GM19043 (cell line): ENCODE results near the gene TACR1.
"Not testable (repeated sequence)": the region's sequence is repeated elsewhere in the genome, so short reads cannot be mapped to it uniquely, and the experiment has no call there.

Experiments used
- ATAC-seq: cut with Tn5 transposase; IDR thresholded peaks from one replicate; pipeline ENCODE4 v1.9.1; 2021; ENCODE audit warnings: low read depth; ENCODE audit not compliant: unreplicated experiment

The TACR1 gene

DNA sequence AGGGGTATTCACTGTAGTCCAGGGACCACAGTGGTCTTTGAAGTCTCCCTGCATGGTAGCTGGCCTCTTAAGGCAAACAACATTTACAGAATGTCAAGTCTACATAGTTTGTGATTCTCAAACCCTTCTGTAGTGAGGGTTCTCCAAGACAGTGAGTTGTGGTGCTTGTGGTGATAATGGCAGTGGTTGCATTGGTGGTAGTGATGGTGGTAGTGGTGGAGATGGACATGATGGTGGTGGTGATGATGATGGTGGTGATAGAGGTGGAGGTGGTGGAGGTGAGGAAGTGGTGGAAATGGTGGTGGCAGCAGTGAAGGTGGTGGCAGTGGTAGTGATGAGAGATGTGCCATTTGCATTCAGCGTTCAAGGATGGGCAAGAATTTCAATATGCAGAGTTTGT lies 104.9 kb downstream of the TACR1 start:
- no peak for ATAC-seq

DNA sequence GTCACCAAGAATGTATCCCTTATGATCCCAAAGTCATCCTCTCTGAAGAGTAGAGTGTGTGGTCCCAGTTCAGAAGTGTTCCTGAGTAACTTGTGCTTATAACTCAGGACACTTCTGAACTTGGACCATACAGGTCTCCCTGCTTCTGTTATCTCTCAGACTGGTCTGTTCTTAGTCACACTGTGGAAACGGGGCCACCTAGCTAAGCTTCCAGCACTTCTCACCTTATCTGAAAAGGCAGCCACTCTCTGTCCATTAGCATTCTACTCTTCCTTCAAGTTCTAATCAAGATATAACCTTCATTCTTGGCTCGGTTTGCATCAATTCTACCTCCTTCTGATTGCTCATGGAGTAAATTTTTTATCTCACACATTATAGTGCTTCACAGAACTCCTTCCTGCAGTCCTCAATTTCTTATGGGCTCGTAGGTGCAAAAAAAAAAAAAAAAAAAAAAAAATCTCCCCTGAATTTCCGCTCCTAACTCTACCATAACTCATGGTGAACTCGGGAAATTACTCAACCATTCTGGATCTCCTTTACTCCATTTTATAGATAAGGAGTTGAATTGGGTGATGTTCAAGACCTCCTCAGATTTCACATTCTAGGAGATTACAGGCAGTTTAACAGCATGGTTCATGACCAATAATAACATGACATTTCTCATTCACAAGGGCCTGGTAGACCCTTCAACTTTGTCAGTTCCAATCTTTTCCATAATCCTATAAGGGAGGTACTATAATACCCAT lies 108.4 kb downstream of the TACR1 start:
- no peak for ATAC-seq

DNA sequence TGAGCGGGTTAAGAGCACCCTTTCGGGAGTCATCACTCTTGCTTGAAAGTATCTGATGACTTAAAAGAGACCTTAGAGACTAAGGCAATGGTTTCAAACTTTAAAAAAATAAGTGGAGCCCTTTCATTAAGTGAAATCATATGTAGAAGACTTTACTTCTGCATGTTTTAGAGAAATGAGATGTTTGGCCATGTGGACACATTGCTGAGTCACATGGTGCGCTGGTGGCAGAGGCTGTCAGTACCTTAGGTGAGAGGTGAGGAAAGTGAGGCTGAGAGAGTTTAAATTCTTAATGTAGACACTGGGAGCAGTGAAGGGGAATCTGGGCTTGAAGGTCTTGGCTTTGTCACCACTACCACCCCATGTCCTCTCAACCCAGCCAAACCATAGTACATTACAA lies 109.8 kb downstream of the TACR1 start:
- ATAC-seq = no peak

DNA sequence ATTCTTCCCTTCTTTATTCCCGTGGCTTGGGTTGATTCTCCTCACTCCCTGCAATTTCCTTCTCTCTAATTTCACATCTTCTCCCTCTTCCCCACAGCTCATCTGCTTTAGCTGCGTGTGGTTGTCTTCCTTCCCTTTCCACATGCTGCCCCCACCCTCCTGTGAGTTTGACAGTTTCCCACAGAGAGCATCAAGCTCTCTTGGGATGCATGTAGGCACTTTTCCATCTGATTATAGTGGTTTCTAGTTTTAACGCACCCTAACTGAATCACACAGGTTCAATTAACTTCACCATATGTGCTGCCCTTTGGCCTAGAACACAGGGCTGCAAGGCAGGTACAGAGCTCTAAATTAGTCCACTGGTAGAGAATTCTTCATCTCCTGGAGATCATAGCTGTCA lies 110.5 kb downstream of the TACR1 start:
- no peak for ATAC-seq

DNA sequence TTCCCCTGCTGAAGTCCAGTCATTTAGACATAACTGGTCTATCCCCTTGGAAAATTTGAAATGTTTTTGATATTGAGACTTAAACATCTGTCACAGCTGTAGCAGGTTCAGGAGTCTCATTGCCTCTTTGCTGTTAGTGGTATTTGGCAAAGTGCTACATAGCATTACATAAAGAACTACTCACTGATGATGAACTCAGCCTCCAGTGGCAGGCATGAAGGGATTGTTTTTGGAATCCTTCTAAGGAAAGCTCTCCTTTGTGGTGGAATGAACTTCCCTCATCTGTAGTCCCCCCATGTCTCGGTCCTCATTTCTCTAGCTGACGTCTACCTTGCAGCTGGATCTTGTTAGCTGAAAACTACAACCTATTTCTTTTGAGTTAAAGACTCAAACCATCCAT lies 111.6 kb downstream of the TACR1 start:
- no peak for ATAC-seq

DNA sequence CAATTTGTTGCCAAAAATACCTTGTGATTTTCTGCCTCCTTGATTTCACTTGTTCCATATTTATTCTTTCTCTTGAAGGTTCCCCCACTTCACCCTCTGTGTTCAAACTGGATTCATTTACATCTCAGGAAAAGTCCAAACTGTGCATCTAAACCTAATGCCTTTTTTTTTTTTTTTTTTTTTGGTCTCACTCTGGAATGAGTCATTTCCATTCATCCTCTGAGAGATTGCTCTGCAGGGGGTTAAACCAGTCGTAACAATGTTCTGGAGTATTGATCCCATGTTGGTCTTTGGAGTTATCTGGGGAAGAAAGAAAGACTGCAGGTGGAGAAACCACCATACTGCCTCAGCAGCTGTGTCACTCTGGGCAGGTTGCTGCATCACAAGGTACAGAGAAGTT lies 119.7 kb downstream of the TACR1 start:
- ATAC-seq = no peak

DNA sequence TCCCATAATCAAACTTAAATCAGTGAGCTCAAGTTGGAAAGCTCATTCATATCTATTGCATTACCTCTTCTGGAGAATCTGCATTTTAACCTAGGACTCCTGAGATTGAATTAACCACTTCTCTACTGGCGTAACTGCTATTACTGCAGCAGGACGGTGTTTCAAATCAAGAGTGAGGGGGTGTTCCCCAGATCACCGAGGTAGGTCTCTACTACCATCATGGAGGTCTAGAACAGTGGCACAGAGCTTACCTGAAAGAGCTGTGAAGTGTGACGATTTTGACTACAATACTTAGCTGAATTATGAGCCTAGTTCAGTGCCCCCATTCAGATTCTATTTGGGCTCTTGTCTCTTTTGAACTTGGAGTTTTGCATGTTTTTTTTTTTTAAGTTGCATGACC lies 121.4 kb downstream of the TACR1 start:
- no peak for ATAC-seq

DNA sequence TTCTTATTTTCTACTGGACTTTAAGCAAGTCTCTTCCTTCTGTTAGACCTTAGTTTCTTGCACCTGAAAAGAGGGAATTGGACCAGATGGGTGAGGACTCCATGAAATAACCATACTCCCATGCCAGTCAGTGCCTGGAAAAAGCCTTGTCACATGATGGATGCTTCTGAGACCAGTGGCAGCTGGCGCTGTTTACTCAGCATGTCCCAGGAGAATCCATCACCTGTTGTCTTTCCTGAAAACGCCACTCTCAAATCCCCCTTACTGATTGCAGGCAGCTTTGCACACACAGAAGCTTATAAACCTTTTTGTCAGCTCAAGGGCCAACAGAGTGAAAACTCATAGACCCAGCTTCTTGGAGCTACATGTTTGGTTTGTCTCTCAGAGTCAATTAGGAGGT lies 123.2 kb downstream of the TACR1 start:
- no peak for ATAC-seq

DNA sequence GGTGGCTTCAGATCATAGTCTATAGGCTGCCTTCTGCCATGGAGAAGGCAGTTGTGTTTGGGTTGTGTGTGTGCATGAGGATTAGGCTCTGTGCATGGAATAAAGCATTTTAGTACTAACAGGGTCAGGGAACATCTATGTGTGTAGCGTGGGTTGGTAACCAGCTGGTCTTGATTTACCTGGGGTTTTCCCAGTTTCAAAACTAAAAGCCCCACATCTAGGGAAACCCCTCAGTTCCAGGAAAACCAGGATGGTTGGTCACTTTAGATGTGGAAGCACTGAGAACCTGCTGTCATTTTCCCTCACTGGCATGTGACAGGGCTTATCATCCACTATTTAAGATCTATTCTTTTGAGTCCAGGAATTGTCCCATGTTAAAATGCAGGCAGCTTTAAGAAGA lies 124.6 kb downstream of the TACR1 start:
- no peak for ATAC-seq

DNA sequence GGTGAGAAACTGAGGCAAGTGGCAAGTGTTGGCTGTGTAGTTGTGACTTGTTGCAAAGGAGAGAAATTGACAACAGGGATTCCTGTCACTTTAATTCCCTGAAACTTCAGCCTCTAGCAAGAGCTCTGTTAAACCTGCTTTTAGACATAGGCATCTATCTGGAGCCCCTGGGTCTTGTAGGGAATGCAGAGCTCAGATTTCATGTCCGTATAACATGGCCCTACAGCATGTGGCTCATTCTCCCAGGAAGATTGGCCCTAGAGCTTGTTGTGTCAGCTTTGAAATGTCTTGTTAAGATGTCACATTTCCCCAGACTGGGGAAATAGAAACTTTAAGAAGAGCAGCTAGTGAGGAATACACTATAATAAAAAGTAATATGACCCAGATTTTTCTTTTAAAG lies 125.1 kb downstream of the TACR1 start:
- ATAC-seq = no peak

DNA sequence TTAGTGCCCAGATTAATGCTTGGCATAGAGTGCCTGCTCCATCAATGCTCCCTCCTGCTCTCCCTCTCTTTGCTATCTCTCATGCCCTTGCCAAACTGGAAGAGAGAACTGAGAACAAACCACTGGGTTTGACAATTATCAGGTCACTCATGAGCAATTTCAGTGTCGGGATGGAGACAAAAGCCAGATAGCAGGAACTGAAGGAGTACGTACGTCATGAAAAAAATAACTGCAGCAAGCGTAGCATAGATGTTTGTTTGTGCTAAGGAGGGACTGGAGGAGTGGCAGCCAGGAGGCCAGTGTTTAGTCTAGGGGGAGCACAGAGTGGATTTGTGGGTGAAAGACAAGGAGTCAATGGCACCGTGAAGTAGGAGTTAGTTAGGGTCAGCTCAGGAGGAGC lies 127.6 kb downstream of the TACR1 start:
- ATAC-seq = no peak

DNA sequence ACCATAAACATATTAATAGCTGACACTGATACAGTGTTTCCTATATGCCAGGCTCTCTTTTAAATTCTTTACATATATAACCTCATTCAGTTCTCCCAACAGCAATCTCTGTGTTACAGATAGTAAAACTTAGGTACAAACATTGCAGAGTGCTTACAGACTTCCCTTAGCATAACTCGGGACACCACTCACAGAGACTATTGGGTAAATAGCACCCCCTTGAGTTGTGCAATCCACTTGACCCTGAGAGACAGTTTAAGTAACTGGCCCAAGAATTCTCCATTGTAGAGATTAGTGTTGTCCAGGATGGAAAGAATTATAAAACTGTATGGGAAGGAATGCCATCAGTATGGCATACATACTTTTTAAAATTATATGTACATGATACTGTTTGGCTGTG lies 130.8 kb downstream of the TACR1 start:
- ATAC-seq = no peak

DNA sequence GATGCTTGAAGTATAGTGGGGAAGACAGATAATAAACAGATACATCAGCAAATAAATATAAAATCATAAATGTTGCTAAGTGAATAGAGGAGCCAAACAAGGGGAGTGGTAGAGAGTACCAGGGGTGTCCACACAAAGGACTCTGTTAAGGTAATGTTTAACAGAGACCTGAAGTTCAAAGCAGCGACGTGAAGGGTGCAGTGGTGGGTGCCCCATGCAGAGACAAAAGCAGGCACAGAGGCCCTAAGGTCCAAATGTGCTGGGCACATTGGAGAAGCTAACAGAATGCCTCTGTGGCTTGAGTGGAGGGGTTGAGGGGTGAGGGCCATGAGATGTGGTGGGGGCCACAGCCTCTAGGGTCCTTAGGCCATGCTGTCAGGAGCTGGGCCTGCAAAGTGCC lies 131.8 kb downstream of the TACR1 start:
- no peak for ATAC-seq

DNA sequence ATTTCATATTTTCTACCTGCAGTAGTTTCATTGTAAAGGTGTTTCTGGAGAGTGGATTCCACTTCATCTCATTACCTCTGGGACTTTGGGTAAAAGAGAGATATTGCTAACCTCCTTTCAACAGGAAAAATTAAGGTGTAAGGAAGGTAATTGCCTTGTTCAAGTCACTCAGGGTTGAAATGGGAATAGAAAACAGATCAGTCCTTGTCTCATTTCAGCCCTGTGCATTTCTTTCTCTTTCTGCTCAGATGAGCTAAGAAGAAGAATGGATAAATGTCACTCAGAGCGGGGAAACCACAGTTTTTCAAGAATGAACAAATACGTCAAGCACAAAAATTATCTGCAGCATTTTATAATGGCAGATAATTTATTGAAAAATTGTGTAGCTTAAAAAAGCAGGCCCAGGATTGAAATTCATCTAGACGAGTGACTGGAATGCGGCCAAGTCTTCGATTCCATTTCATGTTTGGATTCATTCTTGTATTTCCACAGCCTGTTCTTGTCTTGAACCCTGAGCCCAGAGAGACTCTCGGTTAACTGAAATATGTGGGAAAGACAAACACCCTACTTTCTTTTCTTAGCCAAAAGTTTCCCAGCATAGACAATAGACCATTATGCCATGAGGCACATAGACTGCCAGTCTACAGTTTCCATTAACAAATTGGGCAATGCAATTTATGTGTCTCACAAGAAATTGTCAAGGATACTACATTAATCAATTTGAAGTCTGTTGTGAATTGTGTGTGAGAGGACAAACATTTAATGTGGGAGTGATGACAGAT lies 133.0 kb downstream of the TACR1 start:
- ATAC-seq = no peak

DNA sequence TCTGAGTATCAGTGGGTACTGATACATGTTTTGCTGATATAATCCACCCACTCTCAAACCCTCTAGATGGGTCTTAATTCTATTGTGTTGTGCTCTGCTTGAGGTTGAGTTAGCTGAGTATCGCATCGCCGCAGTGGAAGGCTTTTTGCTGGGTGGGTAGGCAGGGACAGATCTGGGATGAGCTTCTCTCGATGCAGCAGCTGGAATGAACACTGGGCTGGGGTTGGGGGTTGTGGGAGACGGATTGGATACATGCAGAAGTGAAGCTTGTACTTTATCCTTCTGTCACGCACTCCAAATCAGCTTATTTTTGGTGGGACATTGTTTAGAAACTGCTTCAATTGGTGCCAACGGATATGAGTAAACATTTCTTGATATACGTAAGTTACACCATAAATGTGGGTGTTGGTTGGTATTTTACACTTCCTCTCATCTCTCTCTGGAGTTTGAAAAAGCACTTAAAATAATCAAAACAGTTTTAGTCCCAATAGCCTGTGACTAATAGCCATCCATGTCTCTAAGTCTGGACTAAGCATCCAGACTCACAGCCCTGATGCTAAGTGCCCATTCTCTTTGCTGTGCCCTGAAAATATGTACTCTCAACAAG lies 133.8 kb downstream of the TACR1 start:
- no peak for ATAC-seq

DNA sequence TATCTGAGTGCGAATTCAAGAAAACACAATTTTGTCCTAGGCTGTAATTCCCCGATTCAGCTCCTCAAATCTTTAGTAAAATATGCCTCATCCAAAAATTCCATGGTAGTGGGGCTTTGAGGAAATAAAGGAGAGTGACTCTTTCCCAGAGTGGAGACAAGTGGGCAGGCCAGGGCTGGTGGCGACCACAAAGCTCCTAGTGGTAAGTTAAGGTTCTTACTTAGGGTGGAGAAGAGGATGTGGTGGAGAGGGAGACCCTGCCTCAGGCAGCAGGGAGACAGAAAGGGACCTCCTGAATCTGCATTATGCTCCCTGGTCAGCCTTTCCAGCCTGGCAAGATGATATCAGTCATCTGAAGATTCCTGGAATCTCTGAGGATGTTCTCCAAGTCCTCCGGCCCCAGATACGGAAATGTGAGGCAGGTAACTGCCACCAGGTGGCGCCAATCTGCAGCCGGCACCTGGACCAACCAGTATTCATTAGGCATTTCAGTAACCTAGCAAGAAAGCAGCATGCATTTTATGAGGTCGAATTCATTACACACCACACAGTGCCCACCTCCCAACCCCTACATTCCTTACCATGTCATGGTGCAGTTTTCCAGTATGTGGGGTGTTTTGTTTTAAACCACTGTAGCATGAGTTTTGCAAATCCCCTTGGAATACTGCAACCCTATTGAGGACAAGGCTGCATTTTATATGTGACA lies 134.5 kb downstream of the TACR1 start:
- ATAC-seq = peak; percentile 75

DNA sequence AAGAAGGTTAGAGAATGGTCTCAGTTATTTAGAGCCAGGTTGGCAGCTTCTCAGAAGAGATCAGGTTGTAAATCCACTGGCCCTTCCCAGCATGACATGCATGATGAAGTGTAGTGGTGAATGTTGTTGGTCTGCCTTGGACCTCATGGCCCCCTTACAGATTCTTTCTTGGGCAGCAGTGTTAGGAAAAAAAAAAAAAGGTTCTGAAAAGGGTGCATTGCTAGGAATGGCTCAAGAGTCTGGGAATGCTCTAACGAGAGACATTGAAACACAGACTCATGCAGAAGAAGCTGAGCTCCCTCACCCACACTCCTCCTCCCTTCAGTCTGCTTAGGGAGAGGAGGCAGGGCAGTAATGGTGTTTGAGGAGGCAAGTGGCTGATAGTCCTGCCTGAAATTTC lies 135.4 kb downstream of the TACR1 start:
- no peak for ATAC-seq

DNA sequence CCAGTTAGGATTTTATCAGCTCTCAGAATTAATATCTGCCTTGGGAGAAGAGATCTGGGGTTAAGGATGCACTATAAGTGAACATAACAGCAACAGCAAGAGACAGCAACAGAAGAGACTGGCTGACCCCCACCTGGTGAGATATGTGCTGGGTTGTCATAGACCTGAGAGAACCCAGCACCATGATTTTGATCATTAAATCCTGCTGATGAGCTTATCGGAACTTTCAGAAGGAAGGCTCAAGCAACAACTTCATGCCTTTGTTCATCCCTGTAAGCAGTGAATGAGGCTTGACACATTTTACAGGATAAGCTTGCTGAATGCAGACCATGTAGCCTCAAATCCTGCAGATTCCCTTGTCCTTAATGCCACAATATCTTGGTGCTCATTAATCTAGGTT lies 140.9 kb downstream of the TACR1 start:
- ATAC-seq = no peak

DNA sequence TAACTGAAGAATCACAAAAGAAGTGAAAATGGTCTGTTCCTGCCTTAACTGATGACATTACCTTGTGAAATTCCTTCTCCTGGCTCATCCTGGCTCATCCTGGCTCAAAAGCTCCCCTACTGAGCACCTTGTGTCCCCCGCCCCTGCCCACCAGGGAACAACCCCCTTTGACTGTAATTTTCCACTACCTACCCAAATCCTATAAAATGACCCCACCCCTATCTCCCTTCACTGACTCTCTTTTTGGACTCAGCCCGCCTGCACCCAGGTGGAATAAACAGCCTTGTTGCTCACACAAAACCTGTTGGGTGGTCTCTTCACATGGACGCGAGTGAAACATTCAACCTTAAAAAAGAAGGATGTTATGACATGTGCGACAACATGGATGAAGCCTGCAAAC lies 142.2 kb downstream of the TACR1 start:
- not testable (repeated sequence) for ATAC-seq

DNA sequence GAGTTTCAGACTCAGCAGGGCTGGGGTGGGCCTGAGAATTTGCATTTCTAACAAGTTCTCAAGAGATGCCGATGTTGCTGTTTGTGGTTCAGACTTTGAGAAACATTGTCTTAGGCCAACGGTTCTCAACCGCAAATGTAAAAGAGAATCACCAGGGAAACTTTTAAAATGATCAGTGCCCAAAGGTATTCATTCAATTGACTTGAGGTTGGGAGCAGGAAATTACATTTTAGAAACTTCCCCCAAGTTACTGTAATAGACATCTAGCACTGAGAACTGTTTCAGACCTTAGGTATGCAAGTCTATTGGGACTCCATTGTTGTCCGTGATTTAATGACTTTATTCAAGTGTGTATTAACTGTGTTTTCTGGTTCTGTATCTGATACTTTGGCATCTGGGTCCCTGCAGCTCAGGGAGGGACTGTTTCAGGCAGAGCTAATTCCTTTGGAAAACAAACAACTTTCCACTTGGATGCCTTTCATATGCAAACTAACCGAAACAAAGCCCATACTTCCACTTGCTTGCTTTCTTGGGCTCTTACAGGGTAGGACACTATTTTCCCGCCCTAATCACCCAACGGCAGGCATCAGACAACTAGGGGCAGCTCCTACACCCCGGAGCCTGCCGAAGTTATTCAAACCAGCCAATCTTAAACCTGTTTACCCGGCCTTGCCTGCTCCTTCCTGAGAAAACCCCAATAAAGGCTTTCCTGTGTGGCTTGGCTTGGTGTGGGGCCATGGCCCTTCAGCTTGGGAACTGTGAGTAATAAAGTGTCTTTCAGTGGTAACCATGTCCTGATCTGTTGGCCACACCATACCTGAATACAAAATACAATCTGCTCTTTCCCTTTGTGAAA lies 143.3 kb downstream of the TACR1 start:
- ATAC-seq = peak; percentile 53
